NCI-H82 (cell line): ENCODE measurements around the gene KLF2.
"Not testable (repeated sequence)": the region's sequence is repeated elsewhere in the genome, so short reads cannot be mapped to it uniquely, and the experiment has no call there.

ENCODE experiments used
- DNase-seq: peaks from one replicate; lab custom pipeline; 2025; lab: John Stamatoyannopoulos, UW

The KLF2 gene

DNA sequence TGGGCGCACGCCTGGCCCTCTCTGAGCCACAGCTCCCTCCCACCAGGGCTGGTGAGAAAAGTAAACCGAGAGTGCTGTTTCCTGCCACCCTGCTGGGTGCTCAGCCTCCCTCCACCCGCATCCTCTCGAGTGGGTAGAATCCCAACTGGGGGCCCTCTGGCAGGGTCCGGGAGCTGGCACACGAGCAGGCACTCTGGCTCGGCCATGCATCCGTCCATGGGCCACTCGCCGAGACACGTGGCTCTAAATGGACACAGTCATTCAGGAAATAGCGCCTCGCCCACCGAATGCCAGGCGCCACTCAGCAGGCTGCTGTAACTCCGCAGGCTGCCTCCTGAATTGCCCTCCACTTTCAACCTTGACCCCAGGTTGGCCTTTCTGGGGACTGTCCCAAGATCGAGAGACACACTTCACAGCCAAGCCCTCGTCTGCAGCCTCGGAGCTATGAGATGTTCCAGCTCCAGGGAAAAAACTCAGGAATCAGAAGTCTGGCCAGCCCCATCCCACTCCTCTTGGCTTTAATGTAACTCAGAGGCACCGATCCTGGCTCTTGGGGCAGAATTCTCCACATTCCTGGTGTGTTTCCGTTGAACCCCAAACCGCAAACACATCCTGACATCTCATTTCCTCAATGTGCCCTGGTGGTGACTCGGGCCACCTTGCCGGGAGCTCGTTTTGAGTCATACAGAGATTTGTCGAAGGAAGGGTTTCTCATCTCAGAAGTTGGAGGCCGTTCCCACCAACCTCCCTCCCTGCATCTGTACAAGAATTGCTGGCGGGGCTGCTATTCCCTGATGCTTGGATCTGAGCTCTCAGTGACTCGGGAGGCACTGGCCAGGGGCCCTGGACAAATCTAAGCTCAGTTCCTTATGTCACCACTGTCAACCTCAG is 14.1 kb downstream of the KLF2 start:
- peak; percentile 29 for DNase-seq

- no peak for DNase-seq
Measured at GRCh38 chr19:16339361-16339725, 14.7 kb downstream of the KLF2 start.

DNA sequence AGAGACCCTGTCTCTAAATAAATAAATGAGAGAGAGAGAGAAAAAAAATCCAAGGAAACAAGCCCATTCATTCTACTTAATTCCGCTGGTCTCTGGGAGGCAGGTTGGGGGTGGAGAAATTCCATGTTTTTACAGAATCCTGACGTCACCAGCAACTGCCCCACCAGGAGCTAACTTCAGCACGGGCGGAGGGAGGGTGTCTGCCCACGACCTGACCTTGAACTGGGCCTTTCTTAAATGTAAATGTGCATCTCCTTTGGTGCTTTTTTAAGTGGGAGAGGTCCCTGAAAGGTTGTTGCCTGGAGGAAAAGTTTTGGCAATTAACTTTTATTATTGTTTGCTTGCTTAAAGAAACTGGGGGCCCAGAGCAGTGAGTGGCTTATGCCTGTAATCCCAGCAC is 15.5 kb downstream of the KLF2 start:
- no peak for DNase-seq

- DNase-seq: no peak
Measured at GRCh38 chr19:16340654-16341053, 16.0 kb downstream of the KLF2 start.

DNA sequence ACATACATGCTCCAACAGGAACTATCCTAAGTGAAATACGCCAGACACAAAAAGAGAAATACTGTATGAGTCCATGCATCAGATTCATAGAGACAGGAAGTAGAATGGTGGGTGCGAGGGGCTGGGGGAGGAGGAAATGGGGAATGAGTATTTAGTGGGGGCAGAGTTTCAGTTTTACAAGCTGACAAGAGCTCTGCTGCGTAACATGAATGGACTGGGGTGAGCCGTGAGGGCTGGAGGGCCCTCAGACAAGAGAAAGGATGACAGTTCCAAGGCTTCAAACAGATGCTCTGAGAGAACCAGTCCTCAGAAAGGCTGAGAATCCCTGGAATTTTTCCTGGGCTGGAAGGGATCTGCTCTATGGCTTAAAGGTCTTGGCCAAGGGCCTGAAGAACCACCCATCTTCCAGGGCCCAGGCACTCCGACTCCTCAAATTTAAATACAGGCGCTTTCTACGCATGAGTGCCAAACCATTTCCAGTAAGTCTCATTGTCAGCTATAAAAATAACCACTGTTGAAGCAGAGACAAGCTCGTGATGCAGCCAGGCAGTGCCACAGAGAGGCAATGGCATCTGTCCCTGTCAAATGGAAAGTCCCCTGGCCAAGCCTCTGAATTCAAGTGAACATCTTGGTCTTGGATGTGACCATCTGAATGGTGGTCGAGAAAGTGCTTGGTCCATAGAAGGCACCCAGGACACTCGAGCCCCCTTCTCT is 17.5 kb downstream of the KLF2 start:
- no peak for DNase-seq

- no peak for DNase-seq
Measured at GRCh38 chr19:16343156-16343555, 18.5 kb downstream of the KLF2 start.

- DNase-seq: no peak
Measured at GRCh38 chr19:16345457-16345856, 20.8 kb downstream of the KLF2 start.

DNA sequence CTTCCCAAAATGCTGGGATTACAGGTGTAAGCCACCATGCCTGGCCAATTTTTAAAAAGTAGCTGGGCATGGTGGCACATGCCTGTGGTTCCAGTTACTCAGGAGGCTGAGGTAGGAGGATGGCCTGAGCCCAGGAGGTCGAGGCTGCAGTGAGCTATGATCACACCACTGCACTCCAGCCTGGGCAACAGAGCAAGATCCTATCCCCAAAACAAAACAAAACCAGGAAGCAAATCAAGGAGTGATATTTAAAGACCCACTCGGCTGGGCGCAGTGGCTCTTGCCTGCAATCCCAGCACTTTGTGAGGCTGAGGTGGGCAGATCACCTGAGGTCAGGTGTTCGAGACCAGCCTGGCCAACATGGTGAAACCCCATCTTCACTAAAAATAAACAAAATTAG is 22.5 kb downstream of the KLF2 start:
- not testable (repeated sequence) for DNase-seq

DNA sequence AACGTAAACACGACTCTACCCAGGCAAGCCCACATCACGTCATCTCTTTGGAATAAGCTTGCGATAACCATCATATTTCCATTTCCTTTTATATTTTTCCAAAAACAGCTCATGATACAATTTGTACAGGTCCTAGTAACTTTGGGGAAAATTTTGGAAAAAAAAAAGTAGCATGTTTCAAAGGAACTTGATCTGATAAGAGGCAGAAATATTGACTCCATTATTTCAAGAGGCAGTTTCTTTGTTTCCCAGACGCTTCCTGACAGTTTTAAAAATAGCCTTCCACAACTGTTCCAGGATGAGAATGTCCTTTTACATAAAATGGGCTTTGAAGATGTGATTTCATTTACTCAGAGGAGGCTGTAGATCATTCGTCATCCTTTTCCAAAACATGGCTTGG is 23.1 kb downstream of the KLF2 start:
- DNase-seq: no peak

DNA sequence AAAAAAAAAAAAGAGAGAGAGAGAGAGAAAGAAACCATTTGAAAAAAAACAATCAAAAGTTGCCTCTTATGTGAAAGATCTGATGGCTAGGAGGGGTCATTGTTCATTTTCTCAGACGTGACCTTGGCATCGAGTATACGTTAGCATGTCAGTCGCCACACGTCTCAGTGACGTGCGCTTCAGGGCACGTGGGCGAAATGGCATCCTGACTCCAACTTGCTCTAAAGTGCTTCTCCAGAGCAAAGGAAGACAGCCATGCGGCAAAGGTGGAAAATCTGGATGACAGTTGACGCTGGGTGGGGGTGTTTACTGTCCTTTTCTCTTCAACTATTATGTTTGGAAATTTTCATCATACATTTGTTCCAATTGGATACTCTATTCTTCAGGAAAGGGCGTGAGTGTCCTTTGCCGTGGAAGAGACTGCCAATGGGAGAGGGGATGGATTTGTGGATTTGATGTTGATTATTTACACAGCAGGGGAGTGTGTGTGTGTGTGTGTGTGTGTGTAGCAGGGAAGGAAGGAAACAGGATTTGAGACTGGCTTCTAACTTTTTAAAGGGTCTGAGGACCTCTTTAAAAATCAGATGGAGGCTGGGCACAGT is 25.0 kb downstream of the KLF2 start:
- no peak for DNase-seq

DNA sequence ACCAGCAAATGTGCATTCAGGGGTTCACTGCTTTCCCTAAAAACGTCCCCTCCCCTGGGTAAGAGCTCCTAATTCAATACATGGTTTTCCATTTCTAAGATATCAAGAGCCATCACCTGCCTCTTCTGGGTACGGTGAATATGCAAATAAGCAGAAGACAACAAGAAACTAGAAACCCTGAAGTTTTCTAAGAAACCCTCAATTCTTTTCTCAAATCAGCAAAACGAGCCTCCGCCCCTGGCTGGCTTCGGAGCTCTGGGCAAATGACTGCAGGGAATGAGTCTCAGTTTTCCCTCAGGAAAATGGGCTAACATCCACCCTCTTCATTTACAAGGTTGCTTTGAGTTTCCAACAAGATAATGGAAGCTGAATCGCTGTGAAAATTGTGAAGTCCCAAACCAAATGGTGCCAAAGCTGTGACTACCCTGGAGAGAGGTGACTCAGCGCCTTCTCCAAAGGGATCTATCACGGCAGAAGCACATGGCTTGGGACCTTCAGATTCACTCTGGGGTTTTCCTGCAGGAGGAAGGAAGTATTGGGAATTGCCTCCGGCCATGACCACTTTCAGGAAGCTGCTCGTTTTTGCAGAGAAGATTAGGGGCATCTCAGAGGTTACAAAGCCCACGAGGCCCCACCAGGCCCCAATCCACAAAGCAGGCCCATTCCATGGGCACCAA is 26.6 kb downstream of the KLF2 start:
- no peak for DNase-seq

DNA sequence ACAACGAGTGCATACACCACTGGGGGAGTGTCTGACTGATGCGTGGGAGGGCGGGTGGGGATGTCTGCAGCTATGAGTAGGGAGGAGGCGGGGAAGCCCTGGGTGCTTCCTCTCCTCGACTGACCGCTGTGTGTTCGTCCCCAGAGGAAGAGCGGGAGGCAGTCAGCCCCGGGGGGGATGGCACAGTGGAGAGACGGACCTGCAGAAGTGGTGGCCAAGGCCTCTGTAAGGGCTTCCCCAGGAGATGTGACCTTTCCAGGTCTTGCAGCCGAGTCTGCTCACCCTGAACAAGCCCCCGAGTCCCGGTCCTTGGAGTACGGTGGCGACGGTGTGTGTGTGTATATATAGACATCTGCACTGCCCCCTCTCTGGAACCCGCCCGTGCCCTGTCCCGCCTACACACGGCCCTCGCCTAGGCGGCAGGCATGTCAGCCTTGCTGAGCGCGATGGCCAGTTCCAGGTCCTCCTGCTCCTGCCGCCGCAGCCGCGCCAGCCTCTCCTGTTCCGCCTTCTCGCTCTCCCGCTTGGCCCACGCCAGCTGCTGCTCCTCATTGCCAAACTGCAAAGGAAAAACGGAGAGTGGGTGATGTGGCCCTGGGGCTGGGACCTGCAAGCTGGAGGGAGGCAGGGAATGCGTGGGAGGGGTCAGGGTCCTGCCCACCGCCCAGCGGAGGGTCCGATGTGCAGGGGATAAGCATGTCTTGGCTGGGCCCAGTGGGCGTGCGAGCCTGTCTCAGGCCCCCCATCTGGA is 30.8 kb downstream of the KLF2 start:
- no peak for DNase-seq

GRCh38 chr19:16358456-16358855 is 33.8 kb downstream of the KLF2 start:
- DNase-seq: no peak

GRCh38 chr19:16359074-16359473 is 34.4 kb downstream of the KLF2 start:
- DNase-seq: no peak

- DNase-seq: no peak
Measured at GRCh38 chr19:16359964-16360363, 35.3 kb downstream of the KLF2 start.

DNA sequence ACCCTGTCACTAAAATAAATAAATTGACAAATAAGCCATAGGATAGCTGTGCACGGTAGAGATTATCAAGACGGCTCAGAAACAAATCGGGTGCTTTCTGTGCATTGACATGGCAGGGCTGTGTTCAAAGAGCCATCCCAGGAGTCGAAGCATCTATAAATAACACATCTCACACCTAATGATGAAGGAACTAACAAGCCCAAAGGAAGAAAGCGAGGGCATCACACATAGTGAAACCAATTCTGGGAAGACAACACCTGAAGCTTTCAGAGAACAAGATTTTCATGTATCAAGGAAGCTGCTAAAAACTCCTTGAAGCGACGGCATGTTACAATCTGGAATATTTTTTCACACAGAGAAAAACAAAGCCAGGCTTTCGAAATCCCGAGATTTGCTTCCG is 36.1 kb downstream of the KLF2 start:
- DNase-seq: no peak

GRCh38 chr19:16361254-16361653 is 36.6 kb downstream of the KLF2 start:
- no peak for DNase-seq

GRCh38 chr19:16361926-16362325 is 37.3 kb downstream of the KLF2 start:
- DNase-seq: peak; percentile 92

DNA sequence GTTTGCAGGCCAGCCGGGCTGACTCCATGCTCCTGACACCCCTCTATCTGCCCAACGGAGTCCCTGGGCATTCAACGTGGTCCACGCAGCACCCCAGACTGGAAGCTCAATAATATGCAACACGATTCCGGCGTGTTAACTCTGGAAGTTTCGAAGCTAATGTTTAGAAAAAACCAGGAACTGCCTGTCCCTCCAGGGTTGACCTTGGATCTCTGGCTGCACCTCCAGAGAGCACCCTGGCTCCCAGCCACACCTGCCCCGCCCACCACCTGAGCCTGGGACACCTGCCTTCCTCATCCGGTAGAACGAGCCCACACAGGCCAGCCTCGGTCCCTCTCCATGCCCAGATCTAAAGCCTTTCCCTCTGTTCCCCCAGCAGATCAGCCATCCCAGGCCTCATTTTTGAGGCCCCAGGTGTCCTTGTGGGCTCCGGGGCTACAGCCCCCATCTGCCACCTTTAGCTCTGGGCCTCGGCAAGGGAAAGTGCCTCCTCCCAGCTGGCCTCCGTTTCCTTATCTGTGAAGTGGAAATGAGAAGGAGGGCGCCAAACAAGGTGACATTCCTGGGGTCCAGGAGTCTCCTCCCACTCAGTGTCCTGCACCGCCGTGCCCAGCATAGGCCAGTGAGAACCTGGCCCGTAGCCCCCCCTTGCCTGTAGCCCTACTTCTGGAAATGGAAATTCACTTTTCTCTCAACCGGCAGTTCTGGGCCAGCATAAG is 38.7 kb downstream of the KLF2 start:
- no peak for DNase-seq

- DNase-seq: no peak
Measured at GRCh38 chr19:16363852-16364230, 39.2 kb downstream of the KLF2 start.

DNA sequence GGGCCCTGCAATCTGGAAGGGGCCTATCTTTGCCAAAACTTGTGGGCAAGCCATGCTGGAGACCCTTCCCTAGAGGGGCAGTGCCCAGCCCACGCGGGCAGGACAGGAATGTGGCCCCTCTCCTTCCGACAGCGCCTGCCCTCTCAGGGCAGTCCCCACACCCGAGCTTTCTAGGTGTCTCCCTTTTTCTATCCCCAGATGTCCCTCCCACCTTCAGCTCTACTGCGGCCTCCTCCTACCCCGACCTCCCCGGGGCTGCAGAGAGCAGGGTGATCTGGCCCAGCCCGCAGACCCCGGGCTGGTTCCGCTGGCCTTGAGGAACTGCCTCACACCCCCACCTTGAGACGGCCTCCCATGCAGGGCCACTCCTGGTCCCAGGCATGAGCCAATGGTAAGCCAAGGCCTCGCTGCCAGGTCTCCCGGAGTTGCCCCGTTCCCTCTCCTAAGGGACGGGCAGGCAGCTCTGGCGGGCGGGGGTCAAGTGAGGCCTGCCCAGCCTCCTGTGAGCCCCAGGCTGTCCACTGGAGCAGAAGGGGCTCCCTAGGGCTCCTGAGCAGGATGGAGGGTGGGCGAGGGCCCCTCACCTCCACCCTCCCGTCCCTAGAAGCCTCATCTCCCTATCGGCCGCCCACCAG is 39.7 kb downstream of the KLF2 start:
- no peak for DNase-seq
